Left hindlimb (tissue), 1 donor: ENCODE results near the gene OSBPL2.

Experiments used
- DNase-seq: peaks from one replicate; pipeline ENCODE4 v3.0.0-alpha.2; 2018

OSBPL2 gene

DNA sequence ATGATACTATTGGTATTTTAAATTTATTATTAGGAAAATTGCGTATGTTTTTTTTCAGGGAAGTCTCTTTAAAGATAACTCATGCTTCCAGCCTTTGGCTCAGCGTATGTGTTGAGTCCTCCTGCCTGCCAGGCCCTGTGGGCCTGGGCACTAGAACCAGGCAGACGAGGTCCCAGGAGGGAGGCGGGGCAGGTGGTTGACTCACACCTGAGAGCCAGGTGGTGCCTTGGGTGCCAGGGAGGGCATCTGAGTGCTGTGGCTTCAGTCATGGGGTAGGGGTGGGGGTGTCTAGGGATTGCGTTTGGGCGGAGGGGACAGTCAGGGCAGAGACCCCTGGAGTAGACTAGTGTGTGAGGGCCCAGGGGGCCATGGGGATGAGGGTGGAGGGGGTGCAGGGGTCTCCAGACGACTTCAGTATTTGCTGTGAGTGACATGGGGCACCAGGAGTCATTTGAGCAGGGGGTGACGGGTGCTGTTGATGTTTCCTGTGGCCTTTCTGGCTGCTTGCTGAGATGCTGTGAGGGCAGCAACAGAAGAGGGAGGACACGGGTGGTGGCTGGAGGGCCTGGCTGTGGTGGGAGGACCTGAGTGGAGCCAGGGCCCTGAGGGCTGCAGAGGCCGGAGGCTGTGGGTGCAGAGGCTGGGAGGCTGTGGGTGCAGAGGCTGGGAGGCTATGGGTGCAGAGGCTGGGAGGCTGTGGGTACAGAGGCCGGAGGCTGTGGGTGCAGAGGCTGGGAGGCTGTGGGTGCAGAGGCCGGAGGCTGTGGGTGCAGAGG lies 49.6 kb downstream of the OSBPL2 start:
- no peak for DNase-seq

DNA sequence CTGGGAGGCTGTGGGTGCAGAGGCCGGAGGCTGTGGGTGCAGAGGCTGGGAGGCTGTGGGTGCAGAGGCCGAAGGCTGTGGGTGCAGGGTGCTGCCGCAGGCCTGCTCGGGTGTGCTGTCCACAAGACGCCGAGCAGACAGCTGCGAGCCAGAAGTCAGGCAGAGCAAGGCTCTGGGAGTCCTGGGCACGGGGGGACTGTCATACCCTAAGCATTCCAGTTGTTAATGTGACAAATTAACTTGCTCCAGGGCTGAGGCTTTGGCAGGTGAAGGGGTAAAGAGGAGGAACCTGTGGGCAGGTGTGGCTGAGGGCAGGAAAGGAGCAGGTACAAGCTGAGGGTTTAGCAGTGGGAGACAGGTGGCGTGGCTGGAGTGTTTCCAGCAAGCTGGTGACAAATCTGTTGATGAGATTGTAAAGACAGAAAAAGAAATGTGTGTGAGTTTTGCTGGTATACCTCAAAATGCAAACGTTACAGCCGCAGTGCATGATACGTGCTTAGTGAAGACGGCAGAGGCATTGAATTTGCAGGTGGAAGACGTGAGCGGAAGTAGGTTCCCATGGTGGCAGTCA lies 50.3 kb downstream of the OSBPL2 start:
- DNase-seq: no peak

DNA sequence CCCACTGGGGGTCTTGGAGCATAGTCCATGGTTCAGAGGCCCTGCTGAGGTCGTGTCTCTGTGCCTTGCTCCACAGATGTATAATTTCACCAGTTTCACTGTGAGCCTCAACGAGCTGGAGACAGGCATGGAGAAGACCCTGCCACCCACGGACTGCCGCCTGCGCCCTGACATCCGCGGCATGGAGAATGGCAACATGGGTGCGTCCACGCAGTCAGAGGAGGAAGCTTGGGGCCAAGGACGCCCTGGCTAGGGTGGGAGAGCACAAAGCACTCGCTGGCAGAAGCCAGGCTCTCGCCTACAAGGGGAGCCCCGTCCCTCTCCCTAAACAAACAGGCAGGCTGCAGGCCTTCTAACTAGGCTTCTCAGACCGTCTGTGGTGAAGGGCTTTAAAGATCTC lies 50.8 kb downstream of the OSBPL2 start:
- no peak for DNase-seq

DNA sequence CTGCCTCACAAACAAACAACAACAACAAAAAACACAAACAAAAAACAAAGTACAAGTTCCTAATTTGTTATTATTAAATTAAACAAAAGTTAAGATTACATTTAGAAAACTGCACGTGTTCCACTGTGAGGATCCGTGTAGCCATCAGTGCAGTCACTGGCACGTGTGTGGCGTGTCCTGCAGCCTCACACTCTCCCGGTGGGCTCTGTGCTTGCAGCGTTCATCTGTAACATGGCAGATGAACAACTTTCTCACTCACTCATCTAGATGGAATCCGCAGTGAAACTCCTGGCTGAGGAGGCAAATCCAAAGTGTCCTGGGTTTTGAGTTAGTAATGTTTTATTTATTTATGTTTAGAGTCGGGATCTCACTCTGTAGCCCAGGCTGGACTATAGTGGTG lies 51.6 kb downstream of the OSBPL2 start:
- no peak for DNase-seq

DNA sequence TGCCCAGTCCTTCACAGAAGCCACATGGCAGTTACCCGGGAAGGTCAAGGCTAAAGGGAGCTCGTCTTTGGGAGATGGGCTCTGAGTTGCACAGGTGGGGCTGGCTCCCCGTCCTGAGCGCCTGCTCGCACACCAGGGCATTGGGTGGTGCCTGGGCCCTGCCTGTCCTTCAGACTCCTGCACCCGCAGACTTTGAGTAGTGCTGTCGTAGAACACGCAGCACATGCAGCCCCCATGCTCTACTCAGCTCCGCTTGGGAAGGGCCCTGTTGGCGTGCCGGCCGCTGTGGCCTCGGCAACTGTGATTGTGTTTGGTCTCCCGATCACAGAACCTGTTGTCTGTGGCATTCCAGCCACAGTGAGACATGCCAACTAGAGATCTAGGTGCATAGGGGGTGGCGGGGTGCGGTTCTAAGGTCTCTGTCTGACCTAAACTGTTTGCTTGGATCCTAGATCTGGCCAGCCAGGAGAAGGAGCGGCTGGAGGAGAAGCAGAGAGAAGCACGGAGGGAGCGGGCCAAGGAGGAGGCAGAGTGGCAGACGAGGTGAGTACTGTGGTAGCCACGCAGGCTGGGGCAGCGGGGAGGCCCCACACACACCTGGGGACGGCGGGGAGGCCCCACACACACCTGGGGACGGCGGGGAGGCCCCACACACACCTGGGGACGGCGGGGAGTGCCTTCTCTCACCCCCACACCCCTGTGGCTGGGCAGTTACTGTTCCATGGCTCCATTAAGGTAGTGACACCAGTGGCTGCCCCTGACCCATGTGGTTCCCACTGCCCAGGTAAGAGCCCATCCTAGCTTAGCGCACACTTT lies 53.1 kb downstream of the OSBPL2 start:
- peak; percentile 10 for DNase-seq

DNA sequence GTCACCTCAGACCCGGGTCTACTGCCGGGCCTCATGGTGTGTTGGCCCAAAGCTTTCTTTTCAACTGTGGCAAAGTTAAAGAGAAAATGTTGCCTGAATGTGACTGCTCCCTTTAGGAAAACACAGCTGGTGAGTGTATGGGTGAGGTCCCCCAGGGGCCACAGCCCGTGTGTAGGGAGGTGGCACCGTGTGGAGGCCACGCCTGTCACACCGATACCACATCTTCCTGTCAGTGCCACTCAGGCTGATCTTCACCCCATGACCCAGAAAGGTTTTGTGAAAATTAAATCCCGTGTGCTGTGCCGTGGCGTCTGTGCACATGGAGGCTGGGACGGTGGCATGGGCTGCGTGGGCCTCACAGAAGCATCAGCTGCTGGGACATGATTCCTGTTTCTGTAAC lies 53.8 kb downstream of the OSBPL2 start:
- no peak for DNase-seq

DNA sequence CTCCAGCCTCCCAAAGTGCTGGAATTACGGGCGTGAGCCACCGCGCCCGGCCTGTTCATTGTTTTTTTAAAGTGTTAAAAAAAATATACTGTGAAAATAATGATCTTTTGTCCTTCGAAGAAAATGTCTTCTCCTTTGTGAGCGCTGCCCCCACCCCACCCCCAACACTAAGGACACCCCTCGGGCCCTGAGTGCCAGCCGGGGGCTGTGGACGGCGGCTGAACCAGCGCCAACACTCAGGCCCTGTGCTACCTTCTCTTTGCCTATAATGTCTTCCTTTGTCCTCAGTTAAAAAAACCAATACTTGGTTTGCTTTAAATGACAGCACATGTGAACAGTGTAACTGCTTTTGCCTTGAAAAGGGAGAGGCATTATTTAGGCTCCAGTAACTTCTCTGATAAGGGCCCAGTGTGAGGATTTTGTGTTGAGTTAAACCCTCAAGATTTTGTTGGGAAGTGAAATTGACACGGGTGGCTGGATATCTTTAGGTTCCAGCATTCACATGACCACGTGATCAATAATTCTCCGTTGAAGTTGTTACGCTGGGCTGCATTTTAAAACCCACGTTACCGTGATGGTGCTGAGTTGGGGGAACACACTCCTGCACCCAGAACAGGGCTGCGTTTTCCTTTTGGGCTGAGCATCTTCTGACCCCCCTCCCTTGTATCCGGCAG lies 54.9 kb downstream of the OSBPL2 start:
- DNase-seq: no peak

DNA sequence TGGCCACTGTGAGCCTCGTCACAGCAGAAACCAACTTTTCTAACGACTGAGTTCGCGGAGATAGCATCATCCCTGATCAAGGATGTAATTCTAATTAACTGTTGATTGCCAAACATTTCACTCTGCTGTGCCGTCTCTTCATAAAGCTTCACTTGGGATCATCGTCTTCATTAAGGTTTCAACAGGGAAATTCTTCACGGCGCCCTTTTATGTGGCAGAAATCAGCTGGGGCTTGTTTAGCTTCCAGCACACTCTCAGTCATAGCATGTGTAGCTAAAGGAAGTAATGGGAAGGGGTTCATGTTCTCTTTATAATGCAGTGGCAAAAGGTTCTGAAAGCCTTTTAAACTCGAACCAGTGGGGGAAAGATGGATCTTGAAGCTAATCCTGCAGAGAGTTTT lies 55.6 kb downstream of the OSBPL2 start:
- DNase-seq: no peak

DNA sequence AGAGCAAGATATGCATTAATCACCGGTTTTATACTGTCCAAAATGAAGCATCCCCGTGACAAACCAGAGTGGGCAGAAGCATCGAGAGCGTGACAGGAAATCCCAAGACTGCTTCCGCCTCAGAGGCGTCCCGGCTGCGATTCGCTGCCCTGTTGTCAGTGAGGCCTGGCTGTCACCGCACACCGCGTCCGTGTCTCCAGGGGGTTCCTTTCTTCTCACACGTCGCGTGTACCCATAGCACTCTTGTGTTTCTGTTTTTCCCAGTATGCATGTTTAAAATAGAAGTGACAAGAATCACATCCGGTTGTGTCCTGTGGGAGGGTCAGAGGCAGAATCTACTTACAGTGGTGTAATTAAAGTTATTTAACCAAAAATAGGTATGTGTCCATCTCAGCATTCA lies 56.2 kb downstream of the OSBPL2 start:
- no peak for DNase-seq

DNA sequence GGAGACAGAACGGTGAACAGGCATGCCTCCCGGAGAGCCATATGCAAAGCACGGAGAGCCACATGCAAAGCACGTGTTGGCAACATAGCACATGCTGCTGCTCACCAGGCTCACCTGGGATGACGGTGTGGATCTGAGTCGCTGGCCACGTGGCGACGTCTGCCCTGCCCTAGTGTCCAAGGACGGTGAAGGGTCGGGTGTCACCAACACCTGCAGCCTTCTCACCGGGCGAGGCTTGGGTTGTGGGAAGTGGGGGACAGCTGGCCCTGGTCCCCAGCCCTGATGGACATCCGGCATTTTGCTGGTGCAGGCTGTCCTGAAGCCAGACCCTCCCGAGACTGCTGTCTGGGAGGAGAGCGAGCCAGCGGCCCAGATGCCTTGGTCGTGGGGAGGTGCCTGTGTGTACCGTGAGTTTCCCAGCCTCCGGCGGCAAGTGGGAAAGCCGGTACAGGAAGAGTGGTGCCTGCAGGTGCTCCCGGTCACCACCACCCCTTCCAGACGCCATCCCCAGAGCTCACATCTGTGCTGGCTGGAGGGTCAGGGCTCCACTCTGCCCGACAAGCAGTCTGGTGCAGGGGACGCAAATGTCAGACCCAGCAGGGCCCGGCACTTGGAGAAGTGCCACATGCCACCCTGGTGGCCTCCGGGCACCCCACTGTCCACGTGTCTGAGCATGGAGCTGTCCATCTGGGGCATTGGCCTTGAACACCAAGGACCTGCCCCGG lies 58.6 kb downstream of the OSBPL2 start:
- no peak for DNase-seq

DNA sequence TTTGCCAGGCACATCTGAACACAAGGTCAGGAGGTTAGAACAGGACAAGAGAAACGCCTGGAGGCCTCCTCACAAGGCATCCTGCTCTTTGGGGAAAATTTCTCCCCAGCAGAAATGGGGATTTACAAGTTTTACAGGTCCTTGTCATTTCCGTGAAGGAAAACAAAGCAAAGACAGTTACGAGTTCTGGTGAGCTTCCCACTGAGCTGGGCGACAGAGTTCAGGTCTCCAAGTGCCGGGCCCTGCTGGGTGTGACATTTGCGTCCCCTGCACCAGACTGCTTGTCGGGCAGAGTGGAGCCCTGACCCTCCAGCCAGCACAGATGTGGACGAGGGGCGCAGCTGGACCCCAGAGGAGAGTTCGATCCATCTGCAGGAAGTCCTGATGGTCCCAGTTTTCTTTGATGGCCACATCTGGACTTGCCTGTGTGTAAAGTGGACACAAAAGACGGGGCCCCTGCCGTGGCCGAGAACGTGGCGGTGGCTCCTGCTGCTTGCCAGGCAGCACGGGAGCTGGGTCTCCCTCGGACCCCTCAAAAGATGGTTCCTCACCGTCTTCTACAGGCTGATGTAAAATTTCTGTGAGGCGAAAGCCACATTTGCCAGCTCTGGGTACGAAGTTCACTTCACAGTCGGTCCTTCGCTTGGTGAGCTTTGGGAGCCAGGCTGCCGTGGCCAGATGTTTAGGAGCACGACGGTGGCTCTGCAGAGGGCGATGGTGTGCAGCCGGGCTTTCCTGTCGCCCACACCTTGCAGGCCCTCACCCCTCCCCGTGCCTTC lies 59.3 kb downstream of the OSBPL2 start:
- DNase-seq: no peak

DNA sequence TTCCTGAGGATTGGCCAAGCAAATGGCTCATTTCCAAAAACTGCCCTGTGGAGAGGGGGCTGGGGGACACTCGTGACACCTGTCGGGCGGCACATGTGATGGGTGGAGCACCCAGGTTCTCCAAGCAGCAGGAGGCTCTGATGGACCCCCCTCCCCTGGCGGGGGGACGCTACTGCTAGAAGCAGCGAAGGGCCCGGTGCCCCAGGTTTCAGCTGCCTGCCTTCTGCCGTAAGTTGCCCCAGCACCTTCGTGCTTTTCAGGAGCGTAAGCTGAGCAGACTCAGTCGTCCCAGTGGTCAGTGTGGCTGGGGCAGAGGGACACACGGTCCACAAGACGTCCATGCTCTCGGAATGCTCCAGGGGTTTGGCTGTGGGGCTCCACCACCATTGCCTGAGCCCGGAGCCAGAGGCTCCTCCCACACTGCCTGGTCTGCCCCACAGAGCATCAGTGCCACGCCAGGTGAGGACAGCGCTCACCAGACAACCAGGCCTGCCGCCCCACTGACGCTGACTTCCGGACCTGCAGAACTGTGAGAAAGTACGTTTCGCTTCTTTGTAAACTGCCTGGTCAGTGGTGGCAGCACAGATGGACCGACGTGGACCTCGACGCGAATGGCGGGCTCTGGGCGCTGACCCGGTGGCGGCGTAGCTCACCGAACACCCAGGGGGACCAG lies 60.4 kb downstream of the OSBPL2 start:
- DNase-seq: no peak

DNA sequence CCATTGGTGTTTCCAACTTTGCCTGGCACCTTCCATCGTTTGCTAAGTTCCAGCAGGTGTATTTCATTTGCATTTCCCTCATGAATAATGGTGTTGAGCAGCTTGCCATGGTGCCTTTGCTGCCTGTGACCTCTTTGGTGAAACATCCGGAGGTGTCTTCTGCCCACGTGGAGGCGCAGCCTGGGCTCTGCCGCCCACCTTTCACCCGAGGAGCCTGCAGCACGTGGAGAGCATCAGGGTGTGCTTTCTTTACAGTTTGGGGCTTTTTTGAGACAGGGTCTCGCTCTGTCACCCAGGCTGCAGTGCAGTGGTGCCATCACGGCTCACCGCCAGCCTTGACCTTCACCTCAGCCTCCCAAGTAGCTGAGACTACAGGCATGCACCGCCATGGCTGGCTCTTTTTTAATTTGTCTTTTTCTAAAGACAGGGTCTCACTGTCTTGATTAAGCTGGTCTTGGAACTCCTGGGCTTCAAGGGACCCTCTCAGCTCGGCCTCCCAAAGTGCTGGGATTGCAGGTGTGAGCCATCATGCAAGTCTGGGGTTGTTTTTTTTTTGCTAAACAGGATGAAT lies 61.4 kb downstream of the OSBPL2 start:
- DNase-seq: no peak

DNA sequence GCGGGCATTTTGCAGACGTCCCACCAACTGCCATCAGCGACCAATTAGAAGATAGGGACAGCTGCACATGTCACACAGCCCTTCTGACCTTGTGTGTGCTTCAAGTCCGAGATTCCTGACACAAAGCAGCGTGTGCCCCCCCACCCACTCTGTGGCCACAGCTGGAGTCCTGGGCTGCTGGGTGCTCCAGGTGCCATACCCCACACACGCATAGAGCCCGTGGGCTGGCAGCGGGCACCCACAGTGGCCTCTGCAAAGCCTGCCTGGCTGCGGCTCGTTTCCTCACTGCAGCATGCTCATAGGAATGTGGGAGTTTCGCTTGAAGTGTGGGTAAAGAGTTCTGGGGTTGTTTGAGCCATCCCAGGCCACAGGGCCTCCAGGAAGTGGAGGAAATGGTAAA lies 62.0 kb downstream of the OSBPL2 start:
- DNase-seq: no peak

DNA sequence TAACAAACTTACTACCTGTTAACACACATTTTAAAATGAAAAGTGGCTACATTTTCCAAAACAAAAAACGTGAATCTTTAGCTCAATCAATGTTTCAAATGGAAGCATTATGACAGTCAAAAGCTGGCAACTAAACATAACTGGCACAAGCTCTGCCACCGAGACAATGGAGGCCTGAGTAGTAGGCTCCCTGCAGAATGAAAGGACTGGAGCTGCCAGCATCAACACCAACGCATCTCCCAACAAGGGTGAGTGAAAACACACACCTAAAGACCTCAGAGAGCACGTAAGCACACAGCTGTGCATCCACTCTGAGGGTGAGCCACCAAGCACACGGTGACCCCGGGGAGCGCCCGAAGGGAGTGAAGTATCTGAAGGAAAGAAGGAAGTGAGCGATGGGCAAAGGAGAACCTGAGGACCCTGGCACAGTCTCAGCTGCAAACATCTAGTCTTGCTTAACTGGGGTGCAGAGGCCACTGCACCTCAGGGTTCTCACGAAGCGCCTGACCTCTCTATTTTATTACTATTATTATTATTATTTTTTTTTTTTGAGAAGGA lies 62.9 kb downstream of the OSBPL2 start:
- no peak for DNase-seq

DNA sequence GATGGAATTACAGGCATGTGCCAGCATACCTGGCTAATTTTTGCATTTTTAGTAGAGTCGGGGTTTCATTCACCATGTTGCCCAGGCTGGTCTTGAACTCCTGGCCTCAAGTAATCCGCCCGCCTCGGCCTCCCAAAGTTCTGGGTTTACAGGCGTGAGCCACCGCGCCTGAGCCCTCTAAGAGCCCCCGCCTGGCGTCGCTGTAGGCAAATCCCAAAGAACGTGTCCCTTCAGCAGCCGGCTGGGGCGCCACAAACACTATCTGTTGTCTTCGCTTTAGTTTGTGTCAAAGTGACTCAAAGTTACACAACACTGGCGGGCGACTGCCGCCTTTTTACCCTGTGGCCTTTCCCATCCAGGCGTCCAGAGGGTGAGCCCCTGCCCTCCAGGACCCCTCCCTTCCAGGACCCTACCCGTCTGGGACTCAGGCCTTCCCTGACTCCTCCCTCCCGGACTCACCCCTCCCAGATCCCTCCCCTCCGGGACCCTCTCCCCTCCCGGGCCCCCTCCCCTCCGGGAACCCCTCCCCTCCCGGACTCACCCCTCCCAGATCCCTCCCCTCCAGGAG lies 63.5 kb downstream of the OSBPL2 start:
- DNase-seq: peak; percentile 90

DNA sequence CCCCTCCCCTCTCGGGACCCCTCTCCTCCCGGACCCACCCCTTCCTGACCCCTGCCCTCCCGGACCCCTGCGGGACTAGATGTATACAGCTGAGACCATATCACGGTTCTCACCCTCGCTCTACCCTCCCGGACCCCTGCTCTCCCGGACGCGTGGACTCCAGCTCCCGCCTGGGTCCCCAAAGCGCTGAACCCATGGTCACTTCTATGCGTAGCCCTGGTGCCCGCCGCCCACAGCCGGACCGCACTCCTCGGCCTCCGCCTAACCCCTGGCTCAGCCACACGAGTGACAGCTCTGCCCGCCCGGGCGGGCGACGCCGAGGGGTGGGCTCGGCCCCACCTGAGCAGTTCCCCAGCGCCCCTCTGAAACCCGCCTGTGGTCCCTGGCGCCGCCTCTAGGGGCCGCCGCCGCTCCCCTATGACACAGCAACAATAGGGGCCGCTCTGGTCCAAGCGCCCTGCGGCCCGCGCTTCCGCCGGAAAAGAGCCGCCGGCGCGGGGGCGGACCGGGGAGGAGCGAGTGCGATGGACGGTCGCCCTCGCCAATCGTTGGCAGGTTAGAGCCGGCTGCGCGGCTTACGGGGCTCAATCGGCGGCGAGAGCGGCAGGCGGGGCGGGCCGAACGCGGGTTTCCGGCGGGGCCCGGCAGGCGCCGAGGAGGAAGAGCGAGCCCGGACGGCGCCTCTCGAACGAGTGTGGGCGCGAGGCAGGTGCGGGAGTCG lies 64.2 kb downstream of the OSBPL2 start, which contains the start of gene ADRM1:
Gene ADRM1 (plus strand): TSS at position 657 of the 721 bp plus-strand sequence. CDS start 572 bp downstream, outside the sequence.
- DNase-seq: peak; percentile 98

DNA sequence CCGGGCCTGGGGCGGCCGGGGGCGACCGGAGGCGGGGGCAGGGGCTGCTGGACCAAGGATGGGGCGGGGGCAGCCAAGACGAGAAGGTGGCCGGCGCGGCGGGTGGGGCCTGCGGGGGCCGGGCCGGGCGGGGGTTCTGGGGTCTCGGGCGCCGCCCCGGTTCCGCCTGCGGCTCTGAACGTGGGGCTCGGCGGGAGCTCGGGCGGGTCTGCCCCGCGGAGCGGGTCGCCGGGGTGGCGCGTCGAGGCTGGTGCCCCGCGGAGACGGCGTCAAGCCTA lies 64.7 kb downstream of the OSBPL2 start:
- no peak for DNase-seq

DNA sequence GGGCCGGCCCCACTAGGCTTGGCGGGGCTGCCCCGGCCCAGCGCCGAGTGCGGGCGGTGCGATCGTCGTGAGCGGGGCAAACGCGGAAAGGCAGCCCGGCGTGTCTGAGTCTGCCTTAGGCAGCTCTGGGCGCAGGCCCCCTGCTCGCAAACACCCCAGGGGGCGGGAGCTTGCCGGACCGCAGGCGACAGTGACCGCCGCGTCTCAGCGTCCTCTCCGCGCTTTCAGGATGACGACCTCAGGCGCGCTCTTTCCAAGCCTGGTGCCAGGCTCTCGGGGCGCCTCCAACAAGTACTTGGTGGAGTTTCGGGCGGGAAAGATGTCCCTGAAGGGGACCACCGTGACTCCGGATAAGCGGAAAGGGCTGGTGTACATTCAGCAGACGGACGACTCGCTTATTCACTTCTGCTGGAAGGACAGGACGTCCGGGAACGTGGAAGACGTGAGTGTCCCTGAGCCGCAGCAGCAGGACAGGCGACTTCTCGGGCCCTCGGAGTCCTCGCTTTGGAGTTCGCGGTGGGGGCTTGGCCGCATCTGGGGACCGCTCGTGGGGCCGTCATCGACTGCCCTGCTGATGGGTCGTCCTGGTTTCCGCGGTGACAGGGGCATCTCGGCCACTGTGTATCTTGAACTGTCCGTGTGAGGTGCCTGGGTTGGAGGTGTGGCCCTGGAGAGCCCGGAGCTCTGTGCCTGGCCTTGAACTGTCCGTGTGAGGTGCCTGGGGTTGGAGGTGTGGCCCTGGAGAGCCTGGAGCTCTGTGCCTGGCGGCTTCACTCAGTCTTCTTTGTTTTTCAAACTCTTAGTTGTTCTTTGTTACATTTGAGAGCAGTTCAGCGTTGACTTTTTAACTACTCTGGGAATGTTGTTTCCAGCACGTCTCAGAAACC lies 65.3 kb downstream of the OSBPL2 start:
- DNase-seq: no peak
